PC-3 (cell line): ENCODE results near the gene BCAR1. TPM values are rescaled to one million over a fixed set of nuclear protein-coding genes. Genes with fewer than 3 reads are reported as not detected.

Experiments
- ATAC-seq: fragments of 200-7000 bp; cut with Tn5 transposase; 2 replicates; pipeline ENCODE4 v1.9.1; 2020; ENCODE audit warnings: mild to moderate bottlenecking, moderate library complexity
- BruUV-seq: library from RNA; stranded (reverse); fragments of 400-500 nt; replicated peaks from 2 replicates; lab custom pipeline; 2021; lab: Mats Ljungman, UMichigan
- CTCF ChIA-PET: fragments of 300-600 bp; sonication (Branson Sonifier 250); formaldehyde crosslinking; loops from one replicate; lab custom pipeline; 2022; ENCODE audit warnings: antibody characterized with exemption; lab: Charles Lee
- POLR2A ChIA-PET: fragments of 300-600 bp; sonication (Branson Sonifier 250); formaldehyde crosslinking; loops from one replicate; lab custom pipeline; 2022; ENCODE audit warnings: antibody characterized with exemption; ENCODE audit not compliant: unreplicated experiment; lab: Charles Lee
- DNase-seq: peaks from one replicate; pipeline ENCODE4 v3.0.0-alpha.2; 2015
- H2AFZ ChIP-seq: fragments of 300-600 bp; sonication (generic); 2 replicates; pipeline ENCODE4 v1.6.0; 2016; ENCODE audit warnings: antibody characterized with exemption, low read length
- H3F3A ChIP-seq: fragments of 300-600 bp; sonication (generic); one replicate; pipeline ENCODE4 v1.6.0; 2017; ENCODE audit warnings: antibody characterized with exemption, low read length, control low read depth, mild to moderate bottlenecking; ENCODE audit not compliant: unreplicated experiment
- H3K27ac ChIP-seq: fragments of 300-600 bp; sonication (generic); 2 replicates; pipeline ENCODE4 v1.5.1; 2016; ENCODE audit warnings: mild to moderate bottlenecking, low read length
- H3K27me3 ChIP-seq: fragments of 300-600 bp; sonication (generic); 2 replicates; pipeline ENCODE4 v1.6.1; 2016; ENCODE audit warnings: low read length, mixed read lengths
- H3K36me3 ChIP-seq: fragments of 300-600 bp; sonication (generic); 2 replicates; pipeline ENCODE4 v1.6.1; 2016; ENCODE audit warnings: low read depth, mixed run types, low read length, mixed read lengths
- H3K4me1 ChIP-seq: fragments of 300-600 bp; sonication (generic); 2 replicates; pipeline ENCODE4 v1.5.1; 2016; ENCODE audit warnings: low read length; ENCODE audit not compliant: insufficient read depth
- H3K4me2 ChIP-seq: fragments of 300-600 bp; sonication (generic); 2 replicates; pipeline ENCODE4 v1.6.0; 2016; ENCODE audit warnings: low read length
- H3K4me3 ChIP-seq: fragments of 300-600 bp; sonication (generic); 2 replicates; pipeline ENCODE4 v1.5.1; 2016; ENCODE audit warnings: mild to moderate bottlenecking, low read length, mixed read lengths
- H3K79me2 ChIP-seq: fragments of 300-600 bp; sonication (generic); 2 replicates; pipeline ENCODE4 v1.6.1; 2017; ENCODE audit warnings: low read length, mixed read lengths
- H3K9ac ChIP-seq: fragments of 300-600 bp; sonication (generic); 2 replicates; pipeline ENCODE4 v1.6.0; 2016; ENCODE audit warnings: mild to moderate bottlenecking, low read length
- H3K9me2 ChIP-seq: fragments of 300-600 bp; sonication (generic); replicated peaks from 2 replicates; pipeline ENCODE4 v1.6.1; 2016; ENCODE audit warnings: mixed run types, low read length, mixed read lengths
- H3K9me3 ChIP-seq: fragments of 300-600 bp; sonication (generic); 2 replicates; pipeline ENCODE4 v1.6.1; 2016; ENCODE audit warnings: low read length, mixed read lengths
- H4K20me1 ChIP-seq: fragments of 300-600 bp; sonication (generic); 2 replicates; pipeline ENCODE4 v1.6.1; 2016; ENCODE audit warnings: low read length, mixed read lengths
- EZH2 ChIP-seq: fragments of 300-600 bp; sonication (generic); IDR thresholded peaks from one replicate; pipeline ENCODE4 v1.6.1; 2017; ENCODE audit warnings: antibody characterized with exemption, mild to moderate bottlenecking, low read length; ENCODE audit not compliant: unreplicated experiment
- EZH2phosphoT487 ChIP-seq: fragments of 300-600 bp; sonication (generic); IDR thresholded peaks from 2 replicates; pipeline ENCODE4 v1.6.1; 2018; ENCODE audit warnings: mild to moderate bottlenecking, antibody characterized with exemption, low read length, borderline replicate concordance
- intact Hi-C: fragments of 100-400 bp; cut with micrococcal nuclease; formaldehyde crosslinking; loops from 2 replicates; pipeline ENCODE4 v1.9.0; 2023
- total RNA-seq: library from RNA; depleted of rRNA; stranded (reverse); fragments of >200 nt; gene quantifications from 2 replicates; pipeline ENCODE4 v1.2.3, GENCODE V29; 2014
- TF ChIP-seq, protein P1 (sequence below): fragments of 300-600 bp; sonication (generic); conservative IDR thresholded peaks from 2 replicates; pipeline ENCODE4 v1.5.1; 2017; ENCODE audit warnings: antibody characterized with exemption, low read depth, mild to moderate bottlenecking, low read length

The BCAR1 gene
- total RNA-seq, 1 experiment from 2014 or later = 49.3 TPM

- CTCF ChIA-PET = no interaction called here
- no peak within 1 kb of the TSS for H3K4me3 ChIP-seq
- H3K4me1 ChIP-seq = no peaks in the 10 kb centered on the region
- H3K79me2 ChIP-seq = no peaks in the 10 kb centered on the region
- no peak within 1 kb of the TSS for H3K4me2 ChIP-seq
- no TSS peak for BruUV-seq
- H3K27ac ChIP-seq = no peak within 1 kb of the TSS
- intact Hi-C loops = no loop called here
- TF ChIP-seq EZH2phosphoT487 (no peak), EZH2 (no peak)
- TF ChIP-seq, protein P1, sequence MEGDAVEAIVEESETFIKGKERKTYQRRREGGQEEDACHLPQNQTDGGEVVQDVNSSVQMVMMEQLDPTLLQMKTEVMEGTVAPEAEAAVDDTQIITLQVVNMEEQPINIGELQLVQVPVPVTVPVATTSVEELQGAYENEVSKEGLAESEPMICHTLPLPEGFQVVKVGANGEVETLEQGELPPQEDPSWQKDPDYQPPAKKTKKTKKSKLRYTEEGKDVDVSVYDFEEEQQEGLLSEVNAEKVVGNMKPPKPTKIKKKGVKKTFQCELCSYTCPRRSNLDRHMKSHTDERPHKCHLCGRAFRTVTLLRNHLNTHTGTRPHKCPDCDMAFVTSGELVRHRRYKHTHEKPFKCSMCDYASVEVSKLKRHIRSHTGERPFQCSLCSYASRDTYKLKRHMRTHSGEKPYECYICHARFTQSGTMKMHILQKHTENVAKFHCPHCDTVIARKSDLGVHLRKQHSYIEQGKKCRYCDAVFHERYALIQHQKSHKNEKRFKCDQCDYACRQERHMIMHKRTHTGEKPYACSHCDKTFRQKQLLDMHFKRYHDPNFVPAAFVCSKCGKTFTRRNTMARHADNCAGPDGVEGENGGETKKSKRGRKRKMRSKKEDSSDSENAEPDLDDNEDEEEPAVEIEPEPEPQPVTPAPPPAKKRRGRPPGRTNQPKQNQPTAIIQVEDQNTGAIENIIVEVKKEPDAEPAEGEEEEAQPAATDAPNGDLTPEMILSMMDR = no peak
- POLR2A ChIA-PET = no interaction called here
- ATAC-seq (no peak), DNase-seq (no peak)
- H4K20me1 ChIP-seq = no peaks in the 10 kb centered on the region
- H2AFZ ChIP-seq = no peak within 1 kb of the TSS
- H3K9me2 ChIP-seq = no peaks in the 10 kb centered on the region
- no peaks in the 10 kb centered on the region for H3K36me3 ChIP-seq
- H3K9me3 ChIP-seq = no peaks in the 10 kb centered on the region
- H3F3A ChIP-seq = no peaks in the 10 kb centered on the region
- no peak within 1 kb of the TSS for H3K9ac ChIP-seq
- no peaks in the 10 kb centered on the region for H3K27me3 ChIP-seq
These were observed 33.0 kb downstream of the BCAR1 start, which contains the start of gene CTRB1 for GRCh38 chr16:75218256-75219076. CTRB1 (plus strand) TSS chr16:75218988; CDS start chr16:75219008, 20 bp downstream.

DNA sequence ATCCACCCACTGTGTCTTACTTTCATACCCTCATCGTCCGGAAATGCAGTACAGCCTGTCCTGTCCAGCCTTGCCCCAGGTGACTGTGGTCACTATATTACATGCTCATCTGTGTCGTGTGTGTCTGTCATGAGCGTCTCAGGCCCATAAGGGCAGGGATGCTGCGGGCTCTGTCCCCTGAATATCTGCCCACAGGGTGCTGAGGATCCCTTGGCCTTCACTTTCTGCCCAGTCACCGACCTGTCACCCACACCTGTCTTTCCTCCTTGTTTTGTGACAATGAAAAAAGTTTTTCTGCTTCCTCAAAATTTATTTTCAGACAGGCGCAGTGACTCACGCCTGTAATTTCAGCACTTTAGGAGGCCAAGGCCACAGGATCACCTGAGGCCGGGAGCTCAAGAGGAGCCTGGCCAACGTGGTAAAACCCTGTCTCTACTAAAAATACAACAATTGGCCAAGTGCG is 34.0 kb downstream of the BCAR1 start:
- no peak for TF ChIP-seq EZH2phosphoT487
- TF ChIP-seq EZH2 = no peak
- TF ChIP-seq, protein P1 = no peak
- H3K4me3 ChIP-seq = no peak overlapping the region
- no peak overlapping the region for H3K9ac ChIP-seq
- no peak overlapping the region for H3K27ac ChIP-seq
- no TSS peak for BruUV-seq
- no peaks in the 10 kb centered on the region for H3K9me2 ChIP-seq
- H3K4me2 ChIP-seq = no peak overlapping the region
- no peaks in the 10 kb centered on the region for H3F3A ChIP-seq
- no peaks in the 10 kb centered on the region for H3K79me2 ChIP-seq
- ATAC-seq (no peak), DNase-seq (no peak)
- CTCF ChIA-PET = interaction anchor here (0.6 kb wide), 1 partner anchor 20 kb away, joined by 3 read pairs; no protein-coding TSS in a partner anchor
- no peaks in the 10 kb centered on the region for H3K27me3 ChIP-seq
- no peaks in the 10 kb centered on the region for H3K9me3 ChIP-seq
- POLR2A ChIA-PET = no interaction called here
- H3K4me1 ChIP-seq = no peaks in the 10 kb centered on the region
- intact Hi-C loops = no loop called here
- H3K36me3 ChIP-seq = no peaks in the 10 kb centered on the region
- H4K20me1 ChIP-seq = no peaks in the 10 kb centered on the region
- no peak overlapping the region for H2AFZ ChIP-seq

- POLR2A ChIA-PET = interaction anchor here (0.6 kb wide), 1 partner anchor 33 kb away, joined by 3 read pairs; no protein-coding TSS in a partner anchor
- Histone ChIP-seq H3K4me3 (no peak overlapping the region), H3K9me3 (no peaks in the 10 kb centered on the region), H2AFZ (no peak overlapping the region), H3K9me2 (no peaks in the 10 kb centered on the region), H3K9ac (no peak overlapping the region), H3K36me3 (no peaks in the 10 kb centered on the region), H4K20me1 (no peaks in the 10 kb centered on the region), H3K27ac (no peak overlapping the region), H3K4me2 (no peak overlapping the region), H3K79me2 (no peaks in the 10 kb centered on the region), H3K4me1 (no peaks in the 10 kb centered on the region), H3F3A (no peaks in the 10 kb centered on the region), H3K27me3 (no peaks in the 10 kb centered on the region)
- ATAC-seq = no peak
- CTCF ChIA-PET = interaction anchor here (0.6 kb wide), 1 partner anchor 20 kb away, joined by 3 read pairs; no protein-coding TSS in a partner anchor
- TF ChIP-seq EZH2 (no peak), EZH2phosphoT487 (no peak)
- TF ChIP-seq, protein P1 = no peak
- DNase-seq = no peak
- intact Hi-C loops = no loop called here
- no TSS peak for BruUV-seq
These were observed 34.8 kb downstream of the BCAR1 start for GRCh38 chr16:75216576-75216975.
